ENCODE data around the gene ADAMTS6.
"Not testable (repeated sequence)": the region's sequence is repeated elsewhere in the genome, so short reads cannot be mapped to it uniquely, and the experiment has no call there.

The ADAMTS6 gene, protein sequence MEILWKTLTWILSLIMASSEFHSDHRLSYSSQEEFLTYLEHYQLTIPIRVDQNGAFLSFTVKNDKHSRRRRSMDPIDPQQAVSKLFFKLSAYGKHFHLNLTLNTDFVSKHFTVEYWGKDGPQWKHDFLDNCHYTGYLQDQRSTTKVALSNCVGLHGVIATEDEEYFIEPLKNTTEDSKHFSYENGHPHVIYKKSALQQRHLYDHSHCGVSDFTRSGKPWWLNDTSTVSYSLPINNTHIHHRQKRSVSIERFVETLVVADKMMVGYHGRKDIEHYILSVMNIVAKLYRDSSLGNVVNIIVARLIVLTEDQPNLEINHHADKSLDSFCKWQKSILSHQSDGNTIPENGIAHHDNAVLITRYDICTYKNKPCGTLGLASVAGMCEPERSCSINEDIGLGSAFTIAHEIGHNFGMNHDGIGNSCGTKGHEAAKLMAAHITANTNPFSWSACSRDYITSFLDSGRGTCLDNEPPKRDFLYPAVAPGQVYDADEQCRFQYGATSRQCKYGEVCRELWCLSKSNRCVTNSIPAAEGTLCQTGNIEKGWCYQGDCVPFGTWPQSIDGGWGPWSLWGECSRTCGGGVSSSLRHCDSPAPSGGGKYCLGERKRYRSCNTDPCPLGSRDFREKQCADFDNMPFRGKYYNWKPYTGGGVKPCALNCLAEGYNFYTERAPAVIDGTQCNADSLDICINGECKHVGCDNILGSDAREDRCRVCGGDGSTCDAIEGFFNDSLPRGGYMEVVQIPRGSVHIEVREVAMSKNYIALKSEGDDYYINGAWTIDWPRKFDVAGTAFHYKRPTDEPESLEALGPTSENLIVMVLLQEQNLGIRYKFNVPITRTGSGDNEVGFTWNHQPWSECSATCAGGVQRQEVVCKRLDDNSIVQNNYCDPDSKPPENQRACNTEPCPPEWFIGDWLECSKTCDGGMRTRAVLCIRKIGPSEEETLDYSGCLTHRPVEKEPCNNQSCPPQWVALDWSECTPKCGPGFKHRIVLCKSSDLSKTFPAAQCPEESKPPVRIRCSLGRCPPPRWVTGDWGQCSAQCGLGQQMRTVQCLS (N-terminal part only)

DNA sequence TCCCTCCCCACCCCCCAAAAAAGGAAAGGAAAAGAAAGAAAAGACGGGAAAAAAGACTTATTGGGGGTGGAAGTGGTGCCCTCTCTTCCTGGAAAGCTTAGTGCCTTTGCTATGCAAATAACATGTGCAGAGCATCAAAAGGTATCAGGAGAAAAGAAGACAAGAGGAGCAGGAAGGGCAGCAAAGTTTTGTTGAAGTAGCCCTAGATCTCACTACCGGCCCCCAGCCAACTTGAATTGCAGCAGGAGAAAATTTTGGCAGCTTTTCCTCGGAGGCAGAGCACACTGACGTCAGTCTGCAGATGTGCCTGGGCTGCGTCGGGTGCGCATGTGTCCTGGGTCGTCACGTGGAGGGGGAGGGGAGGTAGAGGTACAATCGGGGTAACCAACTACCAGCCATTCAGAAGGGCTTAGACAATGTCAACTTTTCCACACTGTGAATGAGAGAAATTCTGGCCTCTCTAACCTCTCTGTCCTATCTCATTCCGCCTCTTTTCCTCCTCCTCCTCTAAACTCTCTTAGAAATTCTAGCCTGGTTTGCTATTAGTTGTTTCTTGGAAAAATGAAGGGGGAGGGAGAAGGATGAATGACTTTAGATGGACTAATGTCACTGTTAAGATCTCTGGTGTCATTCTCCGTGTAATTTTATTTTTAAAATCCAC is at the start of gene ADAMTS6:
Gene ADAMTS6, minus strand, starts transcription at position 286 of the 661 bp plus-strand sequence. CDS start 8,247 bp downstream, outside the sequence.
- DNase-seq, result peak; percentile 22

DNA sequence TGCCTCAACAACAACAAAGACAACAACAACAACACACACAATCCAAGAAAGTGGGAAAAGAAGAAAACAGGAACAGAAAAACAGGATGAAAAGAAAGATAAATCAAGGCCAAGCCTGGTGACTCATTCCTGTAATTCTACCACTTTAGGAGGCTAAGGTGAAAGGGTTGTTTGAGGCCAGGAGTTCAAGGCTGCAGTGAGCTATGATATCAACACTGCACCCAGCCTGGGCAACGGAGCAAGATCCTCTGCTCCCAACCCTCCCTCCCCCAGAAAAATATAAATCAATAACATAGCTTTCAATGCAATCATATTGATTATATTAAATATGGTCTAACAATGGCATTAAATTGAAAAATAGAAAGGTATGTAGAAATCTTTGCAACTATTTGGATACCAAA is 49.2 kb upstream of the ADAMTS6 start:
- no peak for DNase-seq

DNA sequence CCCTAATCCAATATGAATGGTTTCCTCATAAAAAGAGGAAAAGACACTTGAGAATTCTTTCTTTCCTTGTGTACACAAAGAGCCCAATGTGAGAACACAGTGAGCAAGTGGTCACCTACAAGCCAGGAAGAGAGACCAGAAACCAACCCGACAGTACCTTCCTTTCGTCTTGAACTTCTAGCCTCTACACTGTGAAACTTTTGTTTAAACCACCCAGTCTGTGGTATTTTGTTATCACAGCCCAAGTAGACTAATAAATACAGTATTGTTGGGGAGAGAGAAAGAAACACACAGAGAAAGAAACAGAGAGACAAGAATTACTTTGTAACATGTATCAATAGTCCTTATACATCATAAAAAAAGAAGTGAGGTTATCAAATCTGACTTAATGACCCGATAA is 44.0 kb upstream of the ADAMTS6 start:
- no peak for DNase-seq

DNA sequence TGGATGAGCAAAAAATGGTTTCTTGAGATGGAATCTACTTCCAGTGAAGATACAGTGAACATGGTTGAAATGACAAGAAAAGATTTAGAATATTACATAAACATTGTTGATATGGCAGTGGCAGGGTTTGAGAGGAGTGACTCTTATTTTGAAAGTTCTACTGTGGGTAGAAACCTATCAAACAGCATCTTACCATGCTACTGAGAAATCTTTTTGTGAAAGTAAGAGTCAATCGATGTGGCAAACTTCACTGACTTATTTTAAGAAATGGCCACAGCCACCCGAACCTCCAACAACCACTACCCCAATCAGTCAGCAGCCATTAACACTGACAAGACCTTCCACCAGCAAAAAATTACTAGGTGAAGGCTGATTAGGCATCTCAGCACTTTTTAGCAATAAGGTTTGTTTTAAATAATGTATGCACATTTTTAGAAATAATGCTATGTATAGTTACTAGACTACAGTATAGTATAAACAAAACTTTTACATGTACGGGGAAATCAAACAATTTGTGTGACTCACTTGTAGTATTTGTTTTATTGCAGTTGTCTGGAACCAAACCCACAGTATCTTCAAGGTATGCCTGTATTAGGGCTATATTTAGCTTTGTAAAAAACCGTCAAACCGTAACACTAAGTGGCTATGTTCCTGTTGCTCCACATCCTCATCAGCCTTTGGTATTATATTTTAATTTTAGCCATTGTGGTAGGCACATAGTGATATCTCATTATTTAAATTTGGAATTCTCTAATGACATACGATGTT is 30.6 kb upstream of the ADAMTS6 start:
- DNase-seq, result no peak

DNA sequence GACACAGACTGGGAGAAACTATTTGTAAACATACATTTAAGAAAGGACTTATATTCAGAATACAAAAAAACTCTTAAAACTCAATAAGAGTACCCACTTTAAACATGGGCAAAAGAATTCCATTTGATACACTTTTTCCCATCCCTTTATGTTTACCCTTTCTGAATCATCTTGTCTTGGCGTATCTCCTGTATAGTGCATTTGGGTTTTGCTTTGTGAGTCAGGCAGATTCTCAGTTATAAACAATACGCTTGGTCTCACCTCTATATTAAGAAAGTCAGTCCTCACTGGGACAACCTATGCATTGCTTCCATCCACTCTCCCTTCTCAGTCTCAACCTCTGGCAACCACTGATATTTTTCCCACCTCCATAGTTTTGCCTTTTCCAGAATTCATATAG is 27.3 kb upstream of the ADAMTS6 start:
- DNase-seq, result no peak

DNA sequence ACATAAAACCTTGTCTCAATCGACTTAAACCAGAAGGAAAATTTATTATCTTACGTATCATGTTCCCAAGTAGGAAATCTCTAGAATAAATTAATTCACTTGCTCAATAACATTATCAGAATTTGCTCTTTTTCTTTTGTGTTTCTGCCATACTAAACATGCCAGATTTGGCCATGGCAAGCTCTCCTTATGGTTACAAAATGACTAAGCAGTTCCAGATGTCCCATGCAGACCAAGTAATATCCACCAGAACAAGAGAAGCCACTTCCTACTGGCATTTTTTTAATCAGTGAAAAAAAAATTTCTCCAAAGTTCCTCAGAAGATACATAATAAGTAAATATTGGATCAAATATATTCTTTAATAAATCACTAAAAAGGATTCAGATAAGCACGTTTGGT is 25.2 kb upstream of the ADAMTS6 start:
- DNase-seq, result no peak

DNA sequence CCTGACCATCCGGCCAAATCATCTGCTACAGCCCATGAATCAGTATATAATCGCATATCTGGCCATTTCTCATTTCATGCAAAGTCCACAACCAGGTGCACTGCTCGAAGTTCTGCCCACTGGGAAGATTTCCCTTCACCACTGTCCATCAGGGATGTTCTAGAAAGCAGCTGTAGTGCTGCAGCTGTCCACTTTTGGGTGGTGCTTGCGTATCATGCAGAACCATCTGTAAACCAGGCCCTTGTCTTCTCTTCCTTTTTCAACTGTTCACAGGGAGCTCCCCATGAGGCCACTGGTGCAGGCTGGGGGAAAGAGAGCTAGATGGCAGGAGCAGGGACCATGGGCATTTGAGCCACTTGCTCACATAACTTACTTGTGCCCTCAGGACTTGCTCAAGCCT is 7.4 kb upstream of the ADAMTS6 start:
- DNase-seq, result no peak

DNA sequence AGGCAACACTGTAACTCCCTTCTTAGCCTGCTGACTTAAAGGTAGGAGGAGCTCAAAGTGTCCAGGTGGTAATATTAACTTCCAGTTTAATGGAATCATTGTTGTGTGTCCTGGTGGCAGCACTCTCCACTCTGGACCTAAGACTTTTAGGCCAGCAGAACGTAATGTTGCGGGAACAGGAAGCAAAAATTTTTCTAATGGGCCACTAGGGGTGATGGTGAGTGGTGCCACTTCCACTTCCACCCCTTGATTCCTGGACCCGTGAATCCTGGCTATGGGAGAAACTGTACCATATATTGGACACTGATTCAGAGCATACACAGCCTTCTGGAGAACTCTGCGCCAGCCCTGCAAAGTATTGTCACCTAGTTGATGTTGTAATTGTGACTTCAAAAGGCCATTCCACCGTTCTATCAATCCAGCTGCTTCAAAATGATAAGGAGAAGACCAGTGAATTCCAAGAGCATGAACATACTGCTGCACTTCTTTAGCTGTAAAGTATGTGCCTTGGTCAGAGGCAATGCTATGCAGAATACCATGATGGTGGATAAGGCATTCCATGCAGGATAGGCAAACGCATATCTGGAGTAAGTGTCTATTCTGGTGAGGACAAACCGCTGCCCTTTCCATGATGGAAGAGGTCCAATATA is 6.4 kb upstream of the ADAMTS6 start:
- DNase-seq, result not testable (repeated sequence)

DNA sequence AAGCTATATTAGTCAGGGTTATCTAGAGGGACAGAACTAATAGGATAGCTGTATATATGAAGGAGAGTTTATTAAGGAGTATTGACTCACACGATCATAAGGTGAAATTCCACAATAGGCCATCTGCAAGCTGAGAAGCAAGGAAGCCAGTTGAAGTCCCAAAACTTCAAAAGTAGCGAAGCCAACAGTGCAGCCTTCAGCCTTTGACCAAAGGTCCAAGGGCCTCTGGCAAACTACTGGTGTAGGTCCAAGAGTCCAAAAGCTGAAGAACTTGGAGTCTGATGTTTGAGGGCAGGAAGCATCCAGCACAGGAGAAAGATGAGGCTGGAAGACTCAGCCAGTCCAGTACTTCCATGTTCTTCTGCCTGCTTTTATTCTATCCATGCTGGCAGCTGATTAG is 5.1 kb upstream of the ADAMTS6 start:
- not testable (repeated sequence) for DNase-seq

DNA sequence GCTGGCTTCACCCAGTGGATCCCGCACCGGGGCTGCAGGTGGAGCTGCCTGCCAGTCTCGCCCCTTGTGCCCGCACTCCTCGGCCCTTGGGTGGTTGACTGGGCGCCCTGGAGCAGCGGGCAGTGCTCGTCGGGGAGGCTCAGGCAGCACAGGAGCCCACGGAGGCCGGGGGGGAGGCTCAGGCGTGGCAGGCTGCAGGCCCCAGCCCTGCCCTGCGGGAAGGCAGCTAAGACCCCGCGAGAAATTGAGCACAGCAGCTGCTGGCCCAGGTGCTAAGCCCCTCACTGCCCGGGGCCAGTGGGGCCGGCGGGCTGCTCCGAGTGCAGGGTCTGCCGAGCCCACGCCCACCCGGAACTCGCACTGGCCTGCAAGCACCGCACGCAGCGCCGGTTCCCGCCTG is 3.7 kb upstream of the ADAMTS6 start:
- no peak for DNase-seq

DNA sequence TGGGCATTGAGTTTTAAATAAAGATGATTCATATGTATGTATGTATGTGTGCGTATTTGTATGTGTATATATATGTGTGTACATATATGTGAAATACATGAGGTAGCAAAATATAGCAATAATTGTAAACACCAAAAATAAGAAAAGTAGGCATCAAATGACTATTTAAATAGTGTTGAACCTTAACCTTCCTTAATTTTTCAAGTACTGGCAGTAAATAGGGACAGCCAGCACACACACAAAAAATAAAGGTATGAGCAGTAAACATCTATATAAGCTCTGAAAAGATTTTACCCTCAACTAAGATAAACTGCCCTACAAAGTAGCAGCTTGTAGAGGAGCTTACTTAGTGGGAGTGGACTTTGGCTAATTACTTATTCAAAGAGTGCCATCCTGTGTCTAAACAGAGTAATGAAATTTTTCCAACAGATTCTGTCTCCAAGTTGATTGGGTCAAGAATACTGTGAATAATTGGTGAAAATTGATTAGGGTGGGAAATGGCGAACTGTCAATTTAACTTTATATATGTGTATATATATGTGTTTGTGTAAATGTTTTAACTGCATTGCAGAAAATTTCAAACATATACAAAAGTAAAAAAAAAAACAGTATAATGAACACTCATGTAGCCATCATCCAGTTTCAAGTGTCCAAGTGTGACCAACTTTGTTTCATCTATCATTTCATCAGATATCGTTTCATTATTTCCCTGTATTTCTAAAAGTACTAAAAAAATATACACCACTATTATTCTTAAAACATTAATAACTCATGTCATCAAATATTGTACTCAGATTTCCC is 2.0 kb upstream of the ADAMTS6 start:
- peak; percentile 3 for DNase-seq

DNA sequence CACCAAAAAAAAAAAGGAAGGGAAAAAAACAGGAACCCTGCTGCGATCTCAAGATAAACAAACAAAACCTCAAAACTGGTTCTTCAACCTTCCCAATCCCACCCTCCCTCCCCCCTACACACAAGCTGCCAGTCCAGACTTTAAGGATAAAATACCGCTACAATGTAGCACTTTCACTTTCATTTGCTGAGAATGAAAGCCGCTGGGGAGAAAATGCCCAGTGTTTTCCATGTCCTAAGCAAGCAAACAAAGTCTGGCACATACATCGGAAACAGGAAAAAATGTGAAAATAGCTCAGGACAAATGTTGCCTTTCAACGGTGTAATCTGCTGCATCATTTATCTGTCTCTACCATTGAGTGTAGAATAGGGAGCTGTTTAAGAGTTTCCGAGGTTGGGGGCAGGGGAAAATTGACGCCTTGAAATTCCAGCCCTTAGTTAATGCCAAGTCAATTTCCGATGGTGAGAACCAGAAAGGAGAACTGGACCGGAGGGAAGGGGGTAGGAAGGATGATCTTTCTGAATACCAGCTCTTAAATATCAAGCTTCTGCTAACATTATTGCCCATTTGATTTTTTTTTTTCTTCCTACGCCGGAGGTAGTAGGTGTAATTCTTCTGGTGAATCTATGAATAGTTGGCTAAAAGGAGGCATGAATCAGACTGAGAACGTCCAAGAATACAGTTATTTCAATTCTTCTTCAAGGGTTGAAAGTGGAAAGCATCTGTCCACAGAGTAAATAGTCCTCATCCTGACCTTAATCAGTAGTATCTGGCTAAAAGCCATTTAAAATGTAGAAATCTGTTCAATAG is 1.2 kb upstream of the ADAMTS6 start:
- no peak for DNase-seq

DNA sequence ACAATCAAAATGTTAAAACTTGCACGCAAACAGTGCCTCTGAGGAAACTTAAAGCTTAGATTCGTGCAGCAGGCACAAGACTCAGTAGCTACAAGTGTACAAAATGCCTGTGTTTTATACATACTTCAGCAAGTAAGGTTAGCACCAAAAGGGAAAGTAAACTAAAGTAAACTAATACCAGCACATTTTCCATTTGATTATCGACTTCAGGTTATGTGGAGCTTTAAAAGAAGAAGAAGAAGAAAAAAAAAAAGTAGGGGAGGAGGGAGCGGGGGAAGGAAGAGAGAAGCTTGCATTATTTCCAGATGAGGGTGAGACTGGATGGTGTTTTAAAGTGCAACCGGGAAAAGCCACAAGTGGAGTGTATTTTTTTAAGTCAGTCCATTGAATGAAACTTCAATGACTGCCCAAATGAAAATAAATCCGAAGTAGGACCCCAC is 596 bp upstream of the ADAMTS6 start:
- DNase-seq, result no peak

DNA sequence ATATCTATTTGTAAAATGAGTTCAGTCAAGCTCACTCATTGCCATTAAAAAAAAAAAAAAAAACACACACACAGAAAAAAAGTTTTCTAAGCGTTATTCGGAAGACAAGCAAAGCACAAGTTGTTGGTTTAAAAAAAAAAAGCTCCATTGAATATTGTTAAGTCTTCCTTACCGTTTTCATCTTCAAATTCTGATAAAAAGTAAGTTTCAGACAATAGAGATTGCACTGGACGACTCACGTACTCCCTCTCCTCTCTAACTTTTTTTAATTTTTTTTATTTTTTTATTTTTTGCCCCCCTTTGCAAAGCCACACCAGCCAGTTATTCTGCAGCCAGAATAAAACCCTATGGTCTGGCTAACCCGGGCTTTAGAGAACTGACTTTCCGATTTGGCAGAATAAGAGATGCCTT is 544 bp downstream of the ADAMTS6 start:
- no peak for DNase-seq

DNA sequence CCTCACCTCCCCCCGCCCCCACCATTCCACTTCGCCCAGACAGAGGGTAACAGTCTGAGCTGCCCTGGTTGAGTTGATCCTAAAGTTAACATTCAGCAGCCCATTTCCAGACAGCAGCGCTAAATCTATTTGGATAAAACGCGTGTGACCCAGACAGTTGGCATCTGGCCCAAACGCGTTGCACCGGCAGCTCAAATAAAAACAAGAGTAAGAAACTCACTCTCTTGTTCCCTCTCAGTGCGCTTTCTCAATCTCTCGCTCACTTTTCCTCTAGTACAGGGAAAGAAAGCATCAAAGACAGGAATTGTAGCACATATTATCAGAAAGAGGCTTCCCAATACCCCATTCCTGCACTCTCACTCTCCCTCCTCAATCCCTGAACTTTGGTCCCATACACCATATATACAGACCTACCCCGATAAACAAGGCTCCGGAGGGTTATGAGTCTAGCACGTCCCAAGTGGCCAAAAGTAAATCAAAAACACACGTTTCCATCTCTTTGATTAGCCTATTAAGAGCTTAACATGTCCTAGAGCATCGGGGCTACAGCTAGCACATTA is 1.3 kb downstream of the ADAMTS6 start:
- DNase-seq, result no peak

DNA sequence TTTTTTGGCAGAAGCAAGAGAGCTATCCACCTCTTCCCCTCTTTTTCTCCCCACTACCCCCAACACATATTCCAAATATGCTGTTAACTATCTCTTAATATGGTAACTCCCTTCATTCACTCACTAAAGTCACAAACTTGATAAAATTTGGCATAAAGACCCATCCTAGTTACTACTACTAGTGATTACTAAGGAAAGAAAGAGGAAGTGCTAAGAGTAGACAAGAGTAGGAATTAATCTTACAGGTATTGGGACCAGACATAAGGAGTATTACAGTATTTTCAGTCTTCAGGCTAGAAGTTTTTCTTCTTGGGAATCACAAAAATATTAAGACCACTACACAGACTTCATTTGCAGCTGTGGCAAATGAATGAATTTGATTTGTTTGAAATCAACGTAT is 2.2 kb downstream of the ADAMTS6 start:
- no peak for DNase-seq

DNA sequence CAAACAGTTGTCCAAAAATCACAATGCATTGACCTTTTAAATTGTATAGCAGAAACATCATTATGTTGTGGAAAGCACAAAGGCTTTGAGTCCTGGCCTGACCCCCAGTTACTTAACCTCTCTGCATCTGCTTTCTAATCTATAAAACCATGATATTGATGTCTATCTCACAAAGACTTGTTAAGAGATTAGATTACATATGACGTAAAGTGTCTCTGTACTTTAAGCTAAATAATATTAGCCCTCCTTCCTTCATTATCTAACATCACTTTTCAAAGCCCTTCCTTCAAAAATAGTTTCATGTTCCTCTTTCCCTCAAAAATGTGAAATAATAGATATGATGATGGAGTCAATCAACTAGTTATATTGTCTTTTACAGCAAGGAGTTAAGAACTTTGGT is 3.4 kb downstream of the ADAMTS6 start:
- DNase-seq, result no peak

DNA sequence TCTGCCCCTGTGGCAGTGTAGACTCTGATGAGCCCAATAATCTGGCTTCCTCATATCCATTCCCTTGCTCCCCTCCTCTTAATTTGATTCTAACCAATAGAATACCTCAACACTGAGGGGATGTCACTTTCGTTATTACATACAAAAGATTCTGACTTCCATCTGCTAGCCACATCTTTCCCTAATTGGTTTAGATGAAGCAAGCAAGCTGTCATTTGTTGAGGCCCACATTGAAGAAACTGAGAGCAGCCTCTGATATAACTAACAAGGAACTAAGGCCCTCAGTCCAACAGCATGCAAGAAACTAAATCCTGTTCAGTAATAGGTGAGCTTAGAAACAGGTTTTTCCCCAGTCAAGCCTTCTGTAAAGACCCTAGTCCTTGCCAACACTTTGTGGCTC is 5.8 kb downstream of the ADAMTS6 start:
- no peak for DNase-seq

DNA sequence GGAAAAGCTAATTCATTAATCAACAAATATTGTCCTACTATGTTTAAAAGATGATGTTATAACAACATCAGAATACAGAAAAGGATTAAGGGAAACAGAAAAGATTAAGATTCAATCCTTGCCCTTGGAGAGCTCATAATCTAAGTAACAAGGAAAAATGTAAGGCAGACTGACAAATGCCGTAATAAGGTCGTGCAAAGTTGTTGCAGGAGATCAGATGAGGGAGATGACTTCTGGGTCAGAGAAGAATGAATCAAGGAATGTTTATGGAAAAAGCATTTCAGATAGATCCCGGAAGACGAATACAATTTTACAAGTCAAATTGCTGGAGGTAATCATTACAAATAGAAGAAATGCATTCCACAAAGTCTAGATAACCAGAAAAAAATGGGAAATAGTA is 6.4 kb downstream of the ADAMTS6 start:
- DNase-seq, result no peak
